GM18499 (cell line): ENCODE data around the gene SLC6A18.

Experiments
- ATAC-seq: cut with Tn5 transposase; IDR thresholded peaks from one replicate; pipeline ENCODE4 v1.9.1; 2021; ENCODE audit warnings: moderate number of reproducible peaks; ENCODE audit not compliant: insufficient read depth, unreplicated experiment

SLC6A18 gene

DNA sequence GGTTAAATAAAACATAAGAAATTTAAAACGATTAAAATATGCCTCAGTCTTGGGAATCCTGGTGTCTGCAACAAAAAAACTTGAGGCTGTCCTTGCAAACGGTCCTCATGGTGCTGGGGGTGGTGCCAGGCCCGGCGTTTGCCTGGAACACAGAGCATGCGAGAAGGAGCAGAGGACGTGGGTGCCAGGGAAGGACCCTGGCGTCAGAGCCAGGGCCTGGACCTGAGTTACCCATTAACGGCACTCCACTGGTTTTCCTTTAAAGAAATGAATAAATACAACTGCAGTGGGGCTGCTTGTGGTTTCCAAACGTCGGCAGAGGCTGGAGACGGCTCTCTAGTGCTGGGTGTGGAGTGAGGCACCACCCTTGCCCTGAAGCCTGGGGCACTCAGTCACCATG, at the start of gene SLC6A18:
Gene SLC6A18 (plus strand): TSS at position 301 of the 400 bp plus-strand sequence. CDS start 97 bp downstream, at position 398.
- no peak for ATAC-seq

DNA sequence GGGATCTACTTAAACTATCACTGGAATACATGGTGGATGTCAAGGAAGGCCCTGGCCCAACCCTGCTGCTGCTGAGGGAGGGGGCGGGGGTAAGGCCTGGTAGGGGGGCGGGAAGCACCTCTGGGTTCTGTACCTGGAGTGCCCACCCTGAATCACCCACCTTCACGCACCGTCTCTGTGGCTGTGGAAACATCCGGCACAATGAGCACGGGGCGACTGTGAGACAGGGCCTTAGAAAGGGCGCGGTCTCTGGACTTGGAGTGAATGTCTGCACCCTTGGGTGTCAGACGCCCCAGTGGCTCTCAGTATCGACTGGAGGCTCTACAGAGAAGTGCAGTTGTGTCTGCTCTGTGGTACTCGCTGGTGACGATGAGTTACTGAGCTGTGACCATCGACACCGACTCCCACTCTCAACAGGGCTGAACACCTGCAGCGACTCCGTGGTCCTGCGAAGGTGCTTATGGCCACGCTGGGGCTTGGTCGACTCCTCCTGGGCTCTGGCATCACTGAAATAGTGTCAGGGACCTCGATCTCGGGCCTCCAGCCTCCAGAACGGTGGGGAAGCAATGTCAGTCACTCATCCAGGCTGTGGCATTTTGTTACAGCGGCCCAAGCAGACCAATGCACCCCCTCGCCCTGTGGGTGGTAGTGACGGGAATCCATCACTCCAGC, 49.2 kb upstream of the SLC6A18 start:
- ATAC-seq = no peak

- no peak for ATAC-seq
Measured at GRCh38 chr5:1176473-1177391, 48.4 kb upstream of the SLC6A18 start.

DNA sequence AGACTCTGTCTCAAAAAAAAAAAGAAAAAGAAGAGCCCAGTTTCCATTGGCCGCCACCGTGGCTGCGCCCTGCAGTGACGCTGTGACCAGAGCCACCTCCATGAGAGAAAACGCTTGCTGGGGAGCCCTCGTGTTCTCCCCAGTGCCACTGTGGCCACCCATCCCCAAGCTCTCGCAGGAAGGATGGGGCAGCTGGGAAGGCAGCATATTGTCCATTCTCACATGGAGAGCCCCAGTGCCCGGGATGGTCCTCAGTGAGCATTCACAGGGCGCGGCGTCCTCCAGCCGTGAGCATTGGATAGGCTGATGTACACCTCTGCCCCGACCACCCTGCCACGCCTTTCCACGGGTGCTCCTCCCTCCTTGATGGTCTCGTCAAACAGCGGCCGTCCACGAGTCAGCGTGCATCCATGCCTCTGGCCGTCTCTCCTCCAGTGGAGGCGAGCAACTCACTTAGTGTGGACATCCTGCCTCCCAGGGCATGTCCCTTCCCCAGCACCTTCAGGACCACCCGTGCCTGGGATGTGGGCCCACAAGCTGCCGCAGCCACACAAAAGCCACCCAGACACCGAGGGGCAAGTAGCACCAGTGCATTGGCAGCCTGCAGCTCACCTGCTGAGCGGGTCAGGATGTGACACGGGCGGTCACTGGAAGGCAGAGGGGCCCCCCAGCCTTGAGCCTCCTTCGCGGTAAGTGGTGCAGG, 47.2 kb upstream of the SLC6A18 start:
- ATAC-seq = no peak

DNA sequence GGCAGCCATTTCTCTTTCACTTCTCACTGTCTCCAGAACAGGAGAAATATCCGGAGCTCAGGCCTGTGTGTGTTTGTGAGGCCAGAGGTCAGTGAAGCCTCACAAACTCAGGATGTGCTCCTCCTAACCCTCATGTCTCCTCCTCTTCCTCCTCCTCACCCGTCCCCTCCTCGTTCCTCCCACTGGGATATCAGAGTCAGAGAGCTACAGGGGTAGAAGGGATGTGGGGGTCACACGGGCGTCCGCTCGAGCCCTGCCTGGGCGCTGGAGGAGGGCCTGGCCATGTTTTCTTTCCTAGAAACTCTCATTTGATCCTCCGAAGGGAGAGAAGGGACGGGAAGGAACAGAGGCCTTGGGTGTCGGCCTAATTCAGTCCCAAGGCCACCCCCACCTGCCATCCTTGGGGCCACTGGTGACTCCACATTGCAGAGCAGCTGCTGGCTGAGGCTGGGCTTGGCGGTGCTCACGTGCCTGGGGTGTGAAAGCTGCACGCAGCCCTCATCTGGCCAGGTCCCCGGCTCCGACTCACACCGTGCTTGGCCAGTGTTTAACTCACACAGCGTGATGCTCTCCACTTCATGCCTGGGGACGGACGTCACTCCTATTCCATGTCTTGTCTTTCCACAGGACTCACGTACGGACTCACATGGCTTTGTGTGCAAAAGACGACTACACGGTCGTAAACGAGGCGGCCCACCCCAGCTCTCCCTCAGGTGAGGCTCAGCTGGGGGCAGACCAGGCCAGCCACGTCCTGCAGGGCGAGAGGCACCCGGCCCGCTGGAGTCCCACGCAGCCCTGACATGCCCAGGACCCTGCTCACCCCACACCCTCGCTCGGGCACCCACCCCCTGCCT, 46.4 kb upstream of the SLC6A18 start:
- no peak for ATAC-seq

GRCh38 chr5:1179383-1179715, 45.8 kb upstream of the SLC6A18 start:
- no peak for ATAC-seq

DNA sequence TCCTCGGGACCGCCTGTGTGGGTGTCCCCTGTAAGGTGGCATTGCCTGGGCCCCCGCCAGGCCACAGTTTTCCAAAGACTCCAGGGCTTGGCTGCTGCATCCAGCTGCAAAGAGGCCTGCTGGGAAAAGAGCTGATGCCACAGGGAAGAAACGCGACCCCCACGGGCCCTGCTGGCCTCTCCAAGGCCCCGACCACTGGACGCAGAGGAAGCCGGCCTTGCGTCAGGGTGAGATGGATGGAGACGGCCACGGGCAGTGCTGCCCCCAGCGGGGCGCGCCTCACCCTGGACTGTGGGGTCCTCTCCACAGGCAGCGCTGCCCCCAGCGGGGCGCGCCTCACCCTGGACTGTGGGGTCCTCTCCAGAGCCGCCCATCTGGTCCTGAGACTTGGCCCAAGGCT, 45.1 kb upstream of the SLC6A18 start:
- no peak for ATAC-seq

DNA sequence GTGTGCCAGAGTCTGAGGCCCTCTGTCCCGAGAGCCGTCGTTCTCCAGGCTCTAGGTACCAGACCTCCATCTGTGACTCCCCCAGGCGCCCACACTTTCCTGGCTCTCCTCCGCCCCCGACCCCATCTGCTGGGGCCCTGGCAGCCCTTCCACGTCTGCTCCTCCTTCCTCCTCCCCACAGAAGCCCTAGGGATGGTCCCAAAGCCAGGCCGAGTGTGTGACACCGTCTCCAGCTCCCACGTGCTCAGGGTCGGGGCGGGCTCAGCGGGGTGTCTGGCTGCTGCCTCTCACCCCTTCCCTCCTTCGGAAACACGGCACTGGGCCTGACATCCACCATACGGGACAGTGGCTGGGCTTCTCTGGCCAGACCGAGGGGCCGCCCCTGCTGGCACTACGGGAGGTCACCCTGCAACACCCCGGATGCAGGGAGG, 44.3 kb upstream of the SLC6A18 start:
- ATAC-seq = no peak

GRCh38 chr5:1181451-1182359, 43.5 kb upstream of the SLC6A18 start:
- no peak for ATAC-seq

DNA sequence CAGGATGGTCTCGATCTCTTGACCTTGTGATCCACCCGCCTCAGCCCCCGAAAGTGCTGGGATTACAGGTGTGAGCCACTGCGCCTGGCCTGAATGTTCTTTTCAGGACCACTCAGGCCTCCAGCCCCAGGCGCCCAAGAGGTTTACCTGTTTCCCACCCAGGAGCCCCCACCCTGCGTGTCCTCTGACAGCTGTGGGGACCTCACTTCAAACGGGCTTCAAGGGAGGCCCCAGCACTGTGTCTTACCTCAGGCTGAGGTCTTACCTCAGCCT, 42.9 kb upstream of the SLC6A18 start:
- no peak for ATAC-seq

DNA sequence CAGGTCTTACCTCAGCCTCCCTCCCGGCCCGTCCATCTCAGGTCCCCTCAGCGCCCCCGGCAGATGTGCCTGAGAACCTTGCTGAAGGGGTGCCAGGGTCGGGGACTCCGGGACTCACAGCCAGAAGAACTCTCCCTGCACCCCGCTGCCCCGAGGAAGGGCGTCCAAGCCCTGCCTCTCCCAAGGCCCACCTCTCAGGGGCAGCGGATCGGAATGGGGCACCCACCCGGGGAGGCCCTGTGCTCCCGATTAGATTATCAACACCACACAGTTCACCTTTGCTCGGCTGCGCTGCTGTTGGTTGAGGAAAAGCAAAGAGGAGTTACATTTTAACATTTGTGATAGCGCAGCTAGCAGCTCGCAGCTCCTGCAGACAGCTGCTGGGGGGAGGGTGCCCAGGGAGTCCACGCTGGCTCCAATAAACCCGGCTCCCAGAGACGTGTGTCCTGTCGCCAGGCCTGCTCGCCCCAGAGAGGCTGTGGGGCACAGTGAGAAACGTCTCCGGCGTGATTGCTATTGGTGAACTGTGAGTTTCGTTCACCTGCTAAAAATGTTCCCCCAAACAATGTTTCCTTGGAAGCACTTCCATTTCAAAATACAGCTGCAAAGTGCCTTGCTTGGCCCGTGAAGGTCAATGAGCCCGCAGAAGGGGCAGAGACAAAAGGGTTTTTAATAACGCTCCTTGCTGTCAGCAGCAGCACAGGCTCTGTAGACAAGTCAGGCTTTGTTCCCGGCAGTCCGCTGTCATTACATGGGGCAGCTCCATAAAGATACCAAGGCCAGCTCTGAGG, 42.4 kb upstream of the SLC6A18 start:
- ATAC-seq = no peak

- ATAC-seq = no peak
Measured at GRCh38 chr5:1183424-1184162, 41.6 kb upstream of the SLC6A18 start.

- no peak for ATAC-seq
Measured at GRCh38 chr5:1184163-1184470, 41.1 kb upstream of the SLC6A18 start.

DNA sequence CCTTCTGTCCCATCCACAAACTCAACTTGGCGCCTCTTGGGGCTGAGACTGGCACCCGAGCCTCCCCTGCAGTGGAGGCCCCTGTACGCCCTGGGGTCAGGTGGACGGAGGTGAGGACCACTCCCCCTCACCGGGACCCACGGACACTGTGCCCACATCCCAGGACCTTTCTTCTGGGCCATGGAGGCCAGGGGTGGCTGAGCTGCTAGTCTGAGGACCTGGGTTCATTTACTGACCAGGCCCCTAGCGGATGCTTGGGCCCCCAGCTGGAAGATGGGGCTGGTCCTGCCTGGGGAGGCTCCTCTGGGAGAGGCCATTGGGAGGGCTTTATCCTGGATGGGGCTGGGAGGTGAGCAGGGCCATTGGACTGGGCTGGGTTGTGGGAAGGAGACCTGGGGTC, 40.7 kb upstream of the SLC6A18 start:
- ATAC-seq = no peak

DNA sequence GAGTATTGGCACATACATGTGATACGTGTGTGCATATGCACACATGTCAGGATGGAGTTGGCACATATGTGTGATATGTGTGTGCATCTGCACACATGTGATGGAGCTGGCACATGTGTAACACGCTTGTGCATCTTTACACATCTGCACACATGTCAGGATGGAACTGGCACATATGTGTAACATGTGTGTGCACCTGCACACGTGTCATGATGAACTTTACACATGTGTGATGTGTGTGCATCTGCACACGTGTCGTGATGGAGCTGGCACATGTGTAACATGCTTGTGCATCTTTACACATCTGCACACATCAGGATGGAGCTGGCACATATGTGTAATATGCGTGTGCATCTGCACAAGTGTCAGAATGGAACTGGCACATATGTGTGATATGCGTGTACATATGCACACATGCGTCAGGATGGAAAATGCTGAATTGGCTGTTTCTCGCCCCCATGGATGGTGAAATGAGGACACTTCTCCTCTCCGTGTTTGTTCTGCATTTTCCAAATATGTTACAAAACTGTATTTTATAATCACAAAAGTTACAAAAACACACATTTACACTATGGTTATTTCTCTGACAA, 40.0 kb upstream of the SLC6A18 start:
- ATAC-seq = no peak

GRCh38 chr5:1185629-1186350, 39.4 kb upstream of the SLC6A18 start:
- no peak for ATAC-seq
